HG03103 (cell line): ENCODE measurements around the gene PLXNA2.
A peak's percentile ranks its signal among the peaks of the same experiment; 100 is the strongest.

ENCODE experiments used
- ATAC-seq: cut with Tn5 transposase; IDR thresholded peaks from one replicate; pipeline ENCODE4 v1.9.1; 2021; ENCODE audit warnings: low read depth; ENCODE audit not compliant: unreplicated experiment

PLXNA2 gene

DNA sequence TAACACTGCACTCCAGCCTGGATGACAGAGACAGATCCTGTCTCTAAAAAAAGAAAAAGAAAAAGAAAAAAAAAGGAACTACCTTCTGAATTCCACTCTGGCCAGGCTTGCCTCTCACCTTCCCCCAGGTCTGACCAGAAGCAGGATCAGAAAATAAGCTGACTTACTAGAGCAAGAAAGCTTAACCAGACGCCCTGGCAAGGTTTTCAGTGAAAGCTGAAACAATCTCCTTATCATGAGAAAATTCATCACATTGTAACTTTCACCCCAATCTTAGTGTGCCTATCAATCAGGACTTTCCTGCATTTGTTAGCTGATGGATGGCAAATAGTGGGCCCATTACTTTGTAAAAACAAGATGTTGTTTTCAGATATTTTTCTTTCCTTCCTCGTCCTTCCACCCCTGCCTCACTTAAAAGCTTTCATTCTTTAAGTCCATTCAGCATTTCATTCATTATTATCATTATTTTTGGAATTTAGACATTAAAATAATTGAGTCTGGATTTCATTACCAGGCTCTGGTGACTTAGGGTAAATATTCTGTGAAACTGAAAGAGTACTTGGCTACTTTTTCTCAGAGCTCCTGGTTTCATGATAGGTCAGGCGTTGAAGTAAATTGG lies 236.8 kb downstream of the PLXNA2 start:
- ATAC-seq, result no peak

DNA sequence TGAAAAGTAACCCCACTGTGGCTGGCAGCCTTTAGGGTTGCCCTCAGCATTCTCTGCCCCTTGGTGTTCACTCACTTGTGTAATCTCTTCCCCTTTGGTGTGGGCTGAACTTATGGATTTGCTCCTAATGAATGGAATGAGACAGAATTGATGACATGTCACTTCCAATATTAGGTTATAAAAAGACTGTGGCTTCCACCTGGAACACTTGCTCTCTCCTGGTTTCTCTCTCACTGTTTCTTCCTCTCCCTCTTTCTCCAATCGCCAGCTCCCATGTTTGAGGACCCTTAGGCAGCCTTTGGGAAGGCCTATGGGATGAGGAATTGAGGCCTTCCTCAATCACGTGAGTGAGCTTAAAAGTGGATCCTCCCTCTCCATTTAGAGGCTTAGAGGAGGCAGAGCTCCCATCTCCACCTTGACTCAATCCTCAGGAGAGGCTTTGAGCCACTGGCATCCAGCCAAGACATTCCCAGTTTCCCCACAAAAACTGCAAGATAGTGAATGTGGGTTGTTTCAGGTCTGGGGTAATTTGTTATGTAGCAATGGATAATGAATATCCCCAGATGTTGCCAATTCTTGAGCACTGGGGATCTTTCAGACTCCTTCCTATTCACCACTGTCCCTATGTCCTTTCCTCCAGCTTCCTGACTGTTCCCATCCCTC lies 237.8 kb downstream of the PLXNA2 start:
- ATAC-seq, result no peak

DNA sequence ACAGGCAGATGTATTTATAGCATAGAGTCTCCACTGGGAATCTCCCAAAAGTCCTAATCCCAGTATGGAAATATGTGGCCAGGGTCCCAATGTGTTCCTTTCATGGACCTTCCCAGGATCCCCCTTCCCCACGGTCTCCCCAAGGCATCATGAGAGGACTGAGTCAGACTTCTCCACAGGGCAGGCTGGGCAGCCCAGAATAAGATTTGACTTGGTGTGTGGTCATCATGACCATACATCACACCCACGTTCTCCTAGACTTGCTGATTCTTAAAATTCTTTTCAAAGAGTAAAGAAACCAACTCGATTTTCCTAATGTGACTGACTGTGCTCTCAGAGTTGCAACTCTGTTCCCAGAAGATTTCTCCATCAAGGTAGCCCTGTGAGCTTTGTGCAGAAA lies 239.3 kb downstream of the PLXNA2 start:
- no peak for ATAC-seq

DNA sequence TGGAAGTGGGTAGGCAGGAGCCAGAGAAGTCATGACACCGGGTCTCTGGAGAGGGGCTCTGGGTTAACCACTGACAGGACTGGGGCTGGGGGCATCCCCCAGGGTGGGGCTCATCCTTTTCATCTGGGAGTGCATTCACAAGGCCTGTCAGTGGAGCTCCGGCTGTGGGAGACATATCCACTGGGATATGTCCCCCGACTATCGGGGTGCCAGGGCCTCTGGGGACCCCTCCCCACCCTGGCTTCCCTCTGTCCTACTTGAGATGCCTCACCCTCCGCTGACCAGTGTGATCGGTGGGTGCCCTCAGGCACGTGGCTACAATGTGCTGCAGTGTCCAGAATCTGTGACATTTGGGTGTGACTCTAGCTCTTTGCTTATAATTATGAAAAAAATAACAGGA lies 240.9 kb downstream of the PLXNA2 start:
- no peak for ATAC-seq

DNA sequence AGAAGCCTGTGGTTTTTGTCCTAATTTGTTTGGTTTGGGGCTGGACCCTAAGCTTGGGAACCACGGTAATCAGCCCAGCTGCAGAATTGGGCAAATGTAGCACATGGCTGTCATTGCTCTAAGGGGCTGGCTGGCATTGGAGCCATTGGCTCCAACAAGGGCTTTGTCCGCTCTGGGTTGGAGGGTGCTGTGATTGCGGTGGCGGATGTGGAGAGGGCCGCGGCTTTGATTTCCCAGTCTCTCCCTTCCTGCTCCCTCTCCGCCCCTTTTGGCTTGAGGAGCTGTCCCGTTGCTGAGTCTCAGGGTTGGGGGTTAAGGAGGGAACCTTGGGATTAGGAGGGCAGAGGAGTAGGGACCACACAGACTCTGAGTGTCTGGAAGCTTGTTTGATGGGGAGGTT lies 241.5 kb downstream of the PLXNA2 start:
- no peak for ATAC-seq

DNA sequence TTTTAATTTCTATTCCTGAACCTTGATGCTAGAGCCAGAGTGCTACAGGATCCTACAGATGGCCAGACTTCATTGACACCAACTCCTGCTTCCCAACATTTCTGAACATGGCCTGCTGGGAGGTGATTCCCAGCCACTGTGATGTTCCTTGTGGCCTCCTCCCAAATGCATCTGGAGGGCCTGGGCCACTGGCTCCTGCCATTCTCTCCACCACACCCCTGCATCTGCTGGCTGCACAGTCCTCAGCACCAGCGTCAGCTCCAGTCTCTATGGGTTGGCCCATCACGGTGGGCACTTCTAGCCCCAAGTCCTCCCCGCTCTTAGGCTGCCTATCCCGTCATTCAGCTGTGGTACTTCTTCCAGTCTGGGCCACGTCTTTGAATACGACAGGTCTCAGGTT lies 242.1 kb downstream of the PLXNA2 start:
- ATAC-seq, result no peak

DNA sequence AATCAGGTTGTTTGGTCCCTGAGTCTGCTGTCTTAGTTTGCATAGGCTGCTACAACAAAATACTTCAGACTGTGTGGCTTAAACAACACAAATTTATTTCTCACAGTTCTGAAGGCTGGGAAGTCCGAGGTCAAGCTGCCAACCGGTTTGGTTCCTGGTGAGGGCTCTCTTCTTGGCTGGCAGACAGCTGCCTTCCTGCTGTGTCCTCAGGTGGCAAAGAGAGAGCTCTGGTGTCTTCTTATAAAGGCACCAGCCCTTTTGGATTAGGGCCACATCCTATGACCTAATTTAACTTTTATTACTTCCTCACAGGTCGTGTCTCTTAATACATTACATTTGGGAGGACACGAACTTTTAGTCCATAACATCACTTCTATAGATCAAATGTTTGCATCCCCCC lies 243.7 kb downstream of the PLXNA2 start:
- no peak for ATAC-seq

DNA sequence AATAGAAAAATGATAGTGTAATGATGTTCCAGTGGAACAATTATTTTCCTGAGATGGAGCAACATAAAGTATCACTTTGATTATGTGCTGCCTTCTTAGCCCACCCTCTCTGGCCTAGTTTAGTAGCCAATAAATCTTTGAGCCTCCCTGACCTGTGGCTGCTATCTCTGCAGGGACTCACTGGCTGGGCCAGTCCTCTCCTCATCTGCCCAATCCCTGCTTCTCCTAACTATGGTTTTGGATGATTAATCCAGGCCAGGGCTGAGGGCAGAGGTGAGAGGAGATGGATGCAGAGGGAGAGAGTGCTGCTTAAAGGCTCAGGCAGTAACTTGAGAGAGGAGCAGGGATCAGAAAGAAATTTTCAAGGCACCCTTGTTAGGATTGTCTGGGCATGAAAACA lies 244.2 kb downstream of the PLXNA2 start:
- no peak for ATAC-seq

DNA sequence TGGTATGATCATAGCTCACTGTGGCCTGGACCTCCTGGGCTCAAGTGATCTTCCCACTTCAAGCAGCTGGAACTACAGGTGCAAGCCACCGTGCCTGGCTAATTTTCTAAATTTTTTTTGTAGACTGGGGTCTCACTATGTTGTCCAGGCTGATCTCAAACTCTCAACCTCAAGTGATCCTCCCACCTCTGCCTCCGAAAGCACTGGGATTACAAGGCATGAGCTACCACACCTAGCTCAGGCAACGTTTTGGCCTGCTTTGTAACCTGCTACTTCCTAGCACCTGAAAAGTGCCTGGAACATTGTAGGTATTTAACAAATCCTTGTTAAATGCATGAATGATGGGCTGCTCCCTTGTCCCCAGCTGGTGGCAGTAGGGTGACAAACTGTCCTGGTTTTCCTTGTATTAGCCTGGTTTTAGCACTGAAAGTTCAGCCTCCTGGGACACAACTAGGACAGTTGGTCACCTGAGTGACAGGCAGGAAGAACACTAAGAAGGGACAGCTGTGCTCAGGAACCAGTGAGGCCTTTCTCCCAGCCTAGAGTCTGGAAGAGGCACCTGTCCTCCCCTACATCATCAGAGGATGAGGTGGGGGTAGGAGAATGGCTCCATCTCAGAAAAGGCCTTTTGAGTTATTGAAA lies 244.8 kb downstream of the PLXNA2 start:
- ATAC-seq, result no peak

DNA sequence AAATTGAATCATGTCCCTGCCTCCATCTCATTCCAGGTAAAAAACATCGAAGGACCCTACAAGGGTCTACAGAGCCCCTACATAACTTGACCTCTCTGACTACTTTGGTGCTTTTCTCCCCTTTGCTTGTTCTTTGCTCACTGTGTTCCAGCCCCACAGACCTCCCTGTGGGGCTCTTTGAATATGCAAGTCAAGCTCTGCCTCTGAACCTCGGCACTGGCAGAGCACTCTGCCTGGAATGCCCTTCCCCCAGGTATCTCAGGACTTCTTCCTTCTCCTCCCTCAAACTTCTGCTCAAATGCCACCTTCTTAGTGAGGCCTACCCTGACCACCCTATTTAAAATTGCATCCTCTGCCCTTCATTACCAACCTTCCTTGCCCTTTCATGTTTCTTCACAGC lies 245.5 kb downstream of the PLXNA2 start:
- ATAC-seq, result no peak

DNA sequence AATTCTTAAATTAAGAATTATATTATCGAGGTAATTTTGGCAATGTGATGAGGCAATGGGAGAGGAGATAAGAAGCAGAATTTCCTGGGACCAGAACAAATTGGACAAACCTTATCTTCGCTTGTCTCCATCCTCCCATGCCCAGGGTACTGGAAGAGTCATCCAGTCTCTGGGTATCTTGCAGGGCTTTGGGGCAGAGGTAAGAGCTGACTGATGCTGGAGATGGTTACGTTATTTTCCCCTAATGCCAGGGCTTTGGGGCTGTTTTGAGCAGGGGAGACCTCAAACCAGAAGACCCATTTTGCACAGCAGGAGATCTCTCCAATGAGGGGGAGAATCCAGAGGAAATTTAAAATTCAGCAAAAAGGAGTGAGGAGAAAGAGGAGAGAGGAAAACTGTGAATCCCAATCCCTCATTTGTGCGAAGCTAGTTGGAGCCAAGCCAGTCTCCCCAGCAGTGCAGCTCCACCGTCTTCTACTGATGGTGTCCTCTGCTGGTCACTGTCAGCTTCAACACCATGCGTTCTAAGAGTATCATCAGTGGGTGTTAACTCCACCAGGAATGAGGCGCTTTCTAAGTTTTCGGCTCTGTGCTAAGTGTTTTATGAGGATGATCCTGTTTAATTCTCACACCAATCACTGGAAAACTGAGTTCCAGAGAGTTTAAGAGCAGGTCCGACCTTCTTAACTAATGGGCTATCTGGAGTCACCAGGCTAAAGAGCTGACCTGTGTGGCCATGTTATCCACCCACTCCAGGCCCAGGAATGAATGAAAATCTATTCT lies 246.5 kb downstream of the PLXNA2 start:
- ATAC-seq, result peak; percentile 74

DNA sequence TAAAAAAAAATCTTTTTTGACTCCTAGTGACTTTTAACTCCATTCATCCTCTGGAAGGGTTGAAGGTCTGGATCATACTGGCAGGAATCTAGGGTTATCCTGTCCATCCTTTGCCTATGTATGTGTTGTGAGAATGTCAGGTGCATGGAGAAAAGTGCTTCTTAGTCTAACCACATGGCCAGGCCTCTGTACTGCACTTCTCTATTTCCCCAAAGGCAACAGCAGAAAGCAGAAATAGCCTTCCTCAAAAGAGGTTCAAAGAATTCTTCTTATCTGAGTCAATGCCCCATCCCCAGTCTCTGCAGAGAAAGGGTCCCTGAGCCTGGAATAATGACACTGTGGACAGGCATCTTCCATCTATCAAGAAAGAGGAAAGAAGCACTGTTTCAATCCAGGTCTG lies 247.5 kb downstream of the PLXNA2 start:
- no peak for ATAC-seq

DNA sequence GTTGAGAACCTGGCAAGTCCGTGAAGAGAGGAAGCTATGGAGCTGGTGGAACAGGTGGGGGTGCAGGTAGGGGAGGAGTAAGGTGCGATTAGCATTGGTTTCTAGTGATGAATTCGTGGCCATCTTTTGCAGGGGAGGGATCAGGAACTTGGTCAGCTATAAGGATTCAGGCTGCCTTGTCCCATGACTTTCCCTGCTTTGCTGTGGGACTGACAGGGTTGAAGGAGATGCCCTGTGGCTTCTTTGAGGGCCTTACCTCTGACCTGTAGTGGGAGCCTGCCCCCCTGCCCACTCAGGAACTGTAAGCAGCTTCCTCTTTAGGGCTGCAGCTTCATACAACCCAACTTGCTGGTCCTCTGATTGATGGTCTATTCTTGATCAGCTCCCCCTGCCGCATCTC lies 248.6 kb downstream of the PLXNA2 start:
- ATAC-seq, result no peak

DNA sequence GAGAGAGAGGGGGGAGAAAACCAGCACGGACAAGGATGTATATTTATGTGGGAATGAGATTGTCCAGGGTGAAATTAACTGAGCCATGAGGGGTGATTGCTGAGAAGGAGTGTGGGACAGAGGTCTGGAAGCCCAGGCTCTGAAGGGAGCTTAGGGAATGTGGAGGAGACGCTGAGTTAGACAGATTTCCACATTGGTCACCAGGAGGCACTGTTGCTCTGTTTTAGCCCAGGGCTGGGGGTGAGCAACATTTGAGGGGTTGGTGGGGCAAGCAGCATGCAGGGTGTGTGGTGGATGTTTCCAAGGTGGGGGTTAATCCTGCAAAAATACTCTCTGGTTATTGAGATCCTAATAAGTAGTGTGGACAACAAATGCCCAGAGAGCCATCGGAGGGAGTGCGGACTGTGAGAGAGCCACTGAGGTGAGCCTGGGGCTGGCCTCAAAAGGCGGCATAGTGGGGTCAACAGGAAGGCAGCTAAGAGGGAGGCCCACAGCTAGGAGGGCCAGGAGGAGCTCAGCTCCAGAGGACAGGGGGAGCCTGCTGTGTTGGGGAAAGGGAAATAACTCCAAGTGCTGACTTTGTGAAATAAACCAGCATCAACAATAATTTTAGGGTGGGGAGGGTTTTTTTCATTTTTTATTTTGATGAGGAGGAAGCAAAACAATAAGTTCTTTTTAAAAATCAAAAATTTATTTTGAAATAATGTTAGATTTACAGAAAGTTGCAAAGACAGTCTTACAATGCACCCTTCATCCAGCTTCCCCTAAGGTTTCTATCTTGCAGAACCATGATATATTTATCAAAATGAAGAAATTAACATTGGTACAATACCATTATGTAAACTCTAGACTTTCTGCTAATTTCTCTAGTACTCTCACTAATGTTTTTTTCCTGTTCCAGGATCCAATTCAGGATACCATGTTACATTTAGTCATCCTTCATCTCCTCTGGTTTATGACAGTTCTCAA lies 250.4 kb downstream of the PLXNA2 start:
- no peak for ATAC-seq

DNA sequence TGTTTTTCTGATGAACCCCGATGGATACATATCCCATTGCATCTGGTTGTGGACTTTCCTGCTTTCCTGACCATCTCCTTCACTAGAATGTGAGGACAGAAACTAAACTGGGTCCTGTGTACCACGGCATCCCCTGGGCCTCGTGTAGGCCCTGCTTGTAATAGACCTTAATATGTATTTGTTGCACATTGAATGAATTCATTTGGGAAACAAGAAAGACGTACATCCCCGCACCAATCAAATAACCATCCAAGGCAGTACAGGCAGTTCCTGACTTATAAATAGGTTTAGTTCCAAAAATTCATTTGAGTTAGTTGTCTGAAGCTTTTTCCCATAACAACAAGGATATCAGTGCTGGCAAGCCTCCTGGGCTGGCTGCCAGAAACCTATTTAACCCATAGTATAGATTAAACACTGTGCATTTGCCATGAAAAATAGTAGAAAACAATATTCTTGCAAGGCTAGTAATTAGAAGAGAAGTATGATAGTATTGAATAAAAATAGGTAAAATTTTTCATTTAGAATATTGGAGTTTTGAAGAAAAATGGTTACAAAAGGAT lies 251.4 kb downstream of the PLXNA2 start:
- no peak for ATAC-seq

DNA sequence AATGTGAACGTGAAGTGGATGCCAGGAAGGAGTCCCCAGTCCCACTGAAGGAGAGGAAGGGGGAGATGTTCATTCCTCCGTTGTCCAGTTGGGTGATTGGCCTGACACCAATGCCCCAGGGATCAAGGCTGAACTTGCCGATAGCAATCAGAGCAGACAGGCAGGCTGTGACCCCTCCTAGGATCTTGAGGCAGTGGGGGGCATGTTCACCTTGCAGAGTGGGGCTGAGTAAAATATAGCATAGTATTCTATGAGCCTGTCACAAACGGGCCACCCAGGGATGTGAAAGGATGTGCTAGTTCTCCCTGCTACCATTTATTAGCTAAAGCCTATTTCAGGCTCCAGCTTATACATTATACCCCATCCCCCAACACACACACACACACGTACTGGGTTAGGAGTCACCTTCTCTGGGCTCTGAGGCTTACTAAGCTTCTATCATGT lies 252.6 kb downstream of the PLXNA2 start:
- no peak for ATAC-seq

DNA sequence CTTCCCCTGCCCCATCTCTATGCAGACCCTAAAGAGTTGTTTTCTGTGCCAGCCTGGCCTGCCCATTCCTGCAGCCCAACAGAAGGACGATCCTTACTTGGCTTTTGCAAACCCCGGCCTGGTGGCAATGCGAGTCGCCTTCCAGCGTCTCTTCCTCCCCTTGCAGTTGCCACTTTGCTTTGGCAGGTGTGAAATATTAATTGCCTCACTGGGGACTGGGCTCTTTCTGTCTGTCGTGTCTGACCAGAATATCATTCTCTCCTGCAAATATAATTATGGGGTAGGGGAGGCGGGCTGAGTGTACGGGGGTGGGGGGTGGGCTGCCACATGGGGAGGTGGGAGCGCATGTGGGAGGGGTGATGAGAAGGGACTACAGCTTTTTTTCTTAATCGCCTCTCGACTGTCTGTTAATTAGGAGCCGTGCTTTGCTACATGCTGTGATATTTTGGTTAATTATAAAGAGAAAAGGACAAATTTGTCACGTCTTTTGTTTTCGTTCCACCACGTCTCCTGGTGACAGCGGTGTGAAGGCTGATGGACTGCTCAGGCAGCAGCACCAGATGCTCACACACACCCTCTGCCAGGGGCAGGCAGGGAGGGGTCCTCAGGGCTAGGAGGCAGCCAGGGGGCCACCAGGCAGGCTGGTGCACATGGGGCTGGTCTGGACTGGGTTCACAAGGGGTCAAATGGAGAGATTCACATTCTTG lies 253.2 kb downstream of the PLXNA2 start:
- ATAC-seq, result no peak

DNA sequence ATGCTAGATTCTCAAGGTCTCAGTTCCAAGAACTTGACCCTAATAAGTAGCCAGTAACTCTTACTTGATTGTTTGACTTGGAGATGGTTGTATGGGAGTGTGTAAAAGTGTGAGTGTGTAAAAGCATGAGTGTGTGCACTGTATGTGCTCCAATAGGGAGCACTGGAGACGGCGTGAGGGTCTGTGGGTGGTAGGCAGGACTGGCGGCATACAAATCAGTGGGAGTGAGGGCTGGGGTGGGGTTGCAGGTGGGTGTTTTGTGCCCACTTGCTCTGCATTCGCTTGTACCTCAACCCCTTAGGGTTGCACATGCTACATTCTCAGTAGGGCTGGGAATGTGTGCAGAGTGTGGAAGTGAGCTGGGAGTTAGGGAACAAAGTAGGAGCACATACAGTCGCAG lies 253.7 kb downstream of the PLXNA2 start:
- ATAC-seq, result no peak
